Neural crest cell (in vitro differentiated cells): ENCODE data around the gene PLEKHA6. TPM values are rescaled to one million over a fixed set of nuclear protein-coding genes. Genes with fewer than 3 reads are reported as not detected.

Experiments
- DNase-seq: peaks from one replicate; pipeline ENCODE4 v3.0.0; 2021; ENCODE audit warnings: low read depth, mixed read lengths, low spot score
- H3K27ac Mint-ChIP-seq: one replicate; pipeline ENCODE4 v1.8.0; 2021; ENCODE audit warnings: mild to moderate bottlenecking, mixed read lengths; ENCODE audit not compliant: unreplicated experiment
- H3K27me3 Mint-ChIP-seq: 2 replicates; pipeline ENCODE4 v1.8.0; 2021; ENCODE audit warnings: low read depth, mild to moderate bottlenecking, mixed read lengths
- H3K36me3 Mint-ChIP-seq: 2 replicates; pipeline ENCODE4 v1.8.0; 2021; ENCODE audit warnings: low read depth, mild to moderate bottlenecking, mixed read lengths
- H3K4me1 Mint-ChIP-seq: 2 replicates; pipeline ENCODE4 v1.8.0; 2021; ENCODE audit warnings: mixed read lengths
- H3K4me3 Mint-ChIP-seq: one replicate; pipeline ENCODE4 v1.8.0; 2021; ENCODE audit warnings: mild to moderate bottlenecking, mixed read lengths
- H3K9me3 Mint-ChIP-seq: 2 replicates; pipeline ENCODE4 v1.8.0; 2021; ENCODE audit warnings: mixed read lengths
- total RNA-seq: library from RNA; stranded (reverse); gene quantifications from 2 replicates; pipeline ENCODE4 v1.2.1, GENCODE V29; 2021
- TF ChIP-seq, protein P1 (sequence below): fragments of 200-600 bp; sonication (generic); conservative IDR thresholded peaks from 2 replicates; pipeline ENCODE4 v1.5.0; 2021; ENCODE audit warnings: antibody characterized with exemption, mild to moderate bottlenecking

Gene PLEKHA6
- total RNA-seq, 1 donor from 2014 or later = 4.5 TPM

DNA sequence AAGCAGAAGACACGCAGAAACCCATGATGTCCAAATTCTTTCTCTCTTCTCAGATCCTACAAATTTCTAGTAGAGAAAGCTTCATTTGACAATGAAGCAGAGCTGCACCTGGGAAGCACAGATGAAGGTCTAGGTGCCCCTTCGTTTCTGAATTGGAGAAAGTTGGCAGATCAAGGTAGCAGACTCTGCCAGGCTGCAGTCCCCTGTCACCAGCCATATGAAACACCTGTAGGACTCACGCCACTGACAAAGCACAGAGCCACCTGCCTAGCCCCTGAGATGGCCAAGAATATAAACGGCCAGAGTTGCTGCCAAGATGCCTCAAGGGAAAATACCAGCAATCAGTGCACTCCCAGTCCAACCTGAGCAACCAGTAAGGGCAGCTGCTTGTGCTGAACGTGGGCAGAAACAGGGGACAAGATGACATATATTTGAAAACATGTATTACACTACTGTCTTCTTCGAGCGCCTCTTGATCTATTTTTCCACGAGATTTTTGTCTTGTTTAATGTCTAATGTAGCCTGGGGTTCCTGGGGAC, 20.6 kb upstream of the PLEKHA6 start:
- TF ChIP-seq, protein P1, sequence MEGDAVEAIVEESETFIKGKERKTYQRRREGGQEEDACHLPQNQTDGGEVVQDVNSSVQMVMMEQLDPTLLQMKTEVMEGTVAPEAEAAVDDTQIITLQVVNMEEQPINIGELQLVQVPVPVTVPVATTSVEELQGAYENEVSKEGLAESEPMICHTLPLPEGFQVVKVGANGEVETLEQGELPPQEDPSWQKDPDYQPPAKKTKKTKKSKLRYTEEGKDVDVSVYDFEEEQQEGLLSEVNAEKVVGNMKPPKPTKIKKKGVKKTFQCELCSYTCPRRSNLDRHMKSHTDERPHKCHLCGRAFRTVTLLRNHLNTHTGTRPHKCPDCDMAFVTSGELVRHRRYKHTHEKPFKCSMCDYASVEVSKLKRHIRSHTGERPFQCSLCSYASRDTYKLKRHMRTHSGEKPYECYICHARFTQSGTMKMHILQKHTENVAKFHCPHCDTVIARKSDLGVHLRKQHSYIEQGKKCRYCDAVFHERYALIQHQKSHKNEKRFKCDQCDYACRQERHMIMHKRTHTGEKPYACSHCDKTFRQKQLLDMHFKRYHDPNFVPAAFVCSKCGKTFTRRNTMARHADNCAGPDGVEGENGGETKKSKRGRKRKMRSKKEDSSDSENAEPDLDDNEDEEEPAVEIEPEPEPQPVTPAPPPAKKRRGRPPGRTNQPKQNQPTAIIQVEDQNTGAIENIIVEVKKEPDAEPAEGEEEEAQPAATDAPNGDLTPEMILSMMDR = no peak
- Mint-ChIP-seq H3K27me3 (peaks cover 34% of the 10 kb centered on the region), H3K4me1 (peaks cover 13% of the 10 kb centered on the region), H3K27ac (no peak overlapping the region), H3K36me3 (no peaks in the 10 kb centered on the region), H3K4me3 (no peak overlapping the region), H3K9me3 (no peaks in the 10 kb centered on the region)
- DNase-seq = no peak

- no peak overlapping the region for H3K27ac Mint-ChIP-seq
- TF ChIP-seq, protein P1 = peak; percentile 12
- DNase-seq = no peak
- peak overlapping the region; percentile 74 for H3K4me3 Mint-ChIP-seq
- H3K4me1 Mint-ChIP-seq = peaks cover 13% of the 10 kb centered on the region
- H3K36me3 Mint-ChIP-seq = no peaks in the 10 kb centered on the region
- peaks cover 34% of the 10 kb centered on the region for H3K27me3 Mint-ChIP-seq
- no peaks in the 10 kb centered on the region for H3K9me3 Mint-ChIP-seq
These were observed 18.3 kb upstream of the PLEKHA6 start for GRCh38 chr1:204377800-204378668.

DNA sequence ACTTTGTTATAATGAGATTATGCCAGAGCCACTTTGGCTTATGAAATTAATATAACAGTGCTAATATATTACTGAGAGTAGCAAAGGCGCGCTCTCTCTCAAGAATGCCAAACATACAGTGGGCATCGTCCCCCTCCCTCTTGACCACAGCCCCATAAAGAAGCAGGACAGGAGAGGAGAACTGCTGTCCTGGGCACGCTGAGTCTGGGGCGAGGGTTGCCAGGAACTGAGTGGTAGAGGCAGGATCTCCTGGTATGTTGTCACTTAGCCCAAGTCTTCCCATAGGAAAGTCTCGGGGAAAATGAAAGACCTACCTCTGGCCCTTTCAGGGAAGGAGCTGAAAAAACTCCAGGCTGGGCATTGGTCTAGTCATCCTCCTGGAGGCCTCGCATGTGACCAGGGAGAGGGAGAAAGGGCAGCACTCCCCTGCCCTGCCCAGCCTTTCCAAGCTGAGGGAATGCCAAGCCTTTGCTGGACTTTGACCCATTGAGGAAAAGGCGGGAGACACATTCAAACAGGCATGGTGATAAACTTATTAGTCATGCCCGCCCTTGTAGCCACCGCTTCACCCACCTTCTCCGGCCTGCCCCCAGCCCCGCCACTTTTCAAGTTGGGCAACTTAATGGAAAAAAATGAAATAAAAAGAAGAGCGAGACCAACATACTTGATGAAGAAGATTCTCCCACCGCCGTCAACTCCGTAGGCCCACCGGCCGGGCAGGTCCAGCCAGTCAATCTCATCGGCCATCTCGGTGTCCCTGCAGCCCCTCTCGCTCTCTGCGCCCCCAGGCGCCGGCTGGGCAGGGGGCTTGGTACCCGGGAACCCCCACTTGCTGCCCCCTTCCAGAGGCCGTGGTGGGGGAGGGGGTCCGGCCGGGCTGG, 17.4 kb upstream of the PLEKHA6 start:
- Mint-ChIP-seq H3K27ac (no peak overlapping the region), H3K36me3 (no peaks in the 10 kb centered on the region), H3K27me3 (peaks cover 34% of the 10 kb centered on the region), H3K9me3 (no peaks in the 10 kb centered on the region), H3K4me1 (peaks cover 13% of the 10 kb centered on the region), H3K4me3 (peak overlapping the region; percentile 59)
- TF ChIP-seq, protein P1 = no peak
- DNase-seq = no peak

GRCh38 chr1:204376465-204376864, 16.7 kb upstream of the PLEKHA6 start:
- Mint-ChIP-seq H3K4me3 (no peak overlapping the region), H3K27me3 (peaks cover 34% of the 10 kb centered on the region)
- TF ChIP-seq, protein P1 = no peak

GRCh38 chr1:204373911-204374310, 14.2 kb upstream of the PLEKHA6 start:
- Mint-ChIP-seq H3K4me3 (no peak overlapping the region), H3K36me3 (no peaks in the 10 kb centered on the region), H3K27me3 (peaks cover 27% of the 10 kb centered on the region), H3K4me1 (peaks cover 13% of the 10 kb centered on the region), H3K9me3 (no peaks in the 10 kb centered on the region), H3K27ac (no peak overlapping the region)
- no peak for DNase-seq
- TF ChIP-seq, protein P1 = no peak

More at GRCh38 chr1:204376465-204376864, 16.7 kb upstream of the PLEKHA6 start:
- H3K9me3 Mint-ChIP-seq = no peaks in the 10 kb centered on the region
- DNase-seq = no peak
- H3K27ac Mint-ChIP-seq = no peak overlapping the region
- no peaks in the 10 kb centered on the region for H3K36me3 Mint-ChIP-seq
- peaks cover 13% of the 10 kb centered on the region for H3K4me1 Mint-ChIP-seq
